Endodermal cell (in vitro differentiated cells): ENCODE data around the gene CCDC91. TPM values are rescaled to one million over a fixed set of nuclear protein-coding genes. Genes with fewer than 3 reads are reported as not detected.

Source experiments
- DNase-seq: peaks from one replicate; pipeline ENCODE4 v3.0.0-alpha.2; 2017
- H3K27ac ChIP-seq: 2 replicates; pipeline ENCODE4 v1.5.1; 2013; ENCODE audit warnings: mild to moderate bottlenecking, low read depth, low read length, moderate library complexity
- H3K27me3 ChIP-seq: 2 replicates; pipeline ENCODE4 v1.6.1; 2013; ENCODE audit warnings: mild to moderate bottlenecking, low read length, moderate library complexity; ENCODE audit not compliant: insufficient read depth, control insufficient read depth, poor library complexity, severe bottlenecking
- H3K36me3 ChIP-seq: 2 replicates; pipeline ENCODE4 v1.7.0; 2013; ENCODE audit warnings: mild to moderate bottlenecking, low read length, moderate library complexity; ENCODE audit not compliant: control insufficient read depth, insufficient read depth
- H3K4me1 ChIP-seq: one replicate; pipeline ENCODE4 v1.7.0; 2013; ENCODE audit warnings: low read length; ENCODE audit not compliant: control insufficient read depth, insufficient read depth
- H3K4me3 ChIP-seq: 2 replicates; pipeline ENCODE4 v1.5.1; 2013; ENCODE audit warnings: mild to moderate bottlenecking, low read length, moderate library complexity
- H3K9ac ChIP-seq: 2 replicates; pipeline ENCODE4 v1.6.1; 2013; ENCODE audit warnings: mild to moderate bottlenecking, low read length, moderate library complexity; ENCODE audit not compliant: poor library complexity, severe bottlenecking; ENCODE audit errors: extremely low read depth
- H3K9me3 ChIP-seq: 2 replicates; pipeline ENCODE4 v1.6.1; 2013; ENCODE audit warnings: mild to moderate bottlenecking, low read length, moderate library complexity; ENCODE audit not compliant: control insufficient read depth
- H3K27ac Mint-ChIP-seq: 2 replicates; pipeline ENCODE4 v1.8.0; 2020; ENCODE audit warnings: mixed read lengths
- H3K27me3 Mint-ChIP-seq: 2 replicates; pipeline ENCODE4 v1.8.0; 2021; ENCODE audit warnings: mild to moderate bottlenecking, mixed read lengths; ENCODE audit not compliant: insufficient read depth
- H3K36me3 Mint-ChIP-seq: 2 replicates; pipeline ENCODE4 v1.8.0; 2020; ENCODE audit warnings: low read depth, mixed read lengths
- H3K4me1 Mint-ChIP-seq: 2 replicates; pipeline ENCODE4 v1.8.0; 2020; ENCODE audit warnings: mixed read lengths
- H3K4me3 Mint-ChIP-seq: 2 replicates; pipeline ENCODE4 v1.8.0; 2020; ENCODE audit warnings: mild to moderate bottlenecking, moderate library complexity, mixed read lengths
- H3K9me3 Mint-ChIP-seq: 2 replicates; pipeline ENCODE4 v1.8.0; 2020; ENCODE audit warnings: mild to moderate bottlenecking, mixed read lengths
- CTCF ChIP-seq: fragments of 200-600 bp; sonication (generic); conservative IDR thresholded peaks from 2 replicates; pipeline ENCODE4 v1.5.0; 2021; ENCODE audit warnings: antibody characterized with exemption, mild to moderate bottlenecking
- WGBS, 2 experiments: methylation state at CpG; one replicate each; pipeline versions ENCODE4 v1.1.5 to v1.1.7; 2013; ENCODE audit warnings: missing lambda C conversion rate in 2 of 2, mixed read lengths in 1 of 2; ENCODE audit not compliant: insufficient coverage in 1 of 2, insufficient read length in 1 of 2; 5-methylcytosine and 5-hydroxymethylcytosine counted together
- total RNA-seq, 2 donors: library from RNA; stranded (reverse); fragmentation: NEBNext Ultra II Directional in 1 of 2; extraction: Animal tissue kit (Norgen Biotek cat#: 25700) in 1 of 2; gene quantifications; 2 replicates in 1 of 2; 3 replicates in 1 of 2; pipeline ENCODE4 v1.2.1, GENCODE V29; 2021

CCDC91 gene
- total RNA-seq, 2 donors from 2014 or later: 25.3 to 45.7 TPM

- H3K4me3 ChIP-seq: no peak overlapping the region
- Mint-ChIP-seq H3K36me3 (no peaks in the 10 kb centered on the region), H3K9me3 (no peaks in the 10 kb centered on the region), H3K4me3 (no peak overlapping the region), H3K27ac (peak overlapping the region; percentile 25), H3K4me1 (peaks cover 4% of the 10 kb centered on the region), H3K27me3 (no peaks in the 10 kb centered on the region)
- no peaks in the 10 kb centered on the region for H3K36me3 ChIP-seq
- no peak overlapping the region for H3K9ac ChIP-seq
- no peak for DNase-seq
- no peak for TF ChIP-seq CTCF
- no peak overlapping the region for H3K27ac ChIP-seq
- no peaks in the 10 kb centered on the region for H3K27me3 ChIP-seq
- H3K9me3 ChIP-seq: no peaks in the 10 kb centered on the region
- H3K4me1 ChIP-seq: no peaks in the 10 kb centered on the region
- 91% methylated on average over 2 of the region's 4 CpGs; no CpG with 5 or more reads in 1 of the 2 experiments for WGBS, 2 experiments
These were observed 360.8 kb downstream of the CCDC91 start for GRCh38 chr12:28550757-28551704.

DNA sequence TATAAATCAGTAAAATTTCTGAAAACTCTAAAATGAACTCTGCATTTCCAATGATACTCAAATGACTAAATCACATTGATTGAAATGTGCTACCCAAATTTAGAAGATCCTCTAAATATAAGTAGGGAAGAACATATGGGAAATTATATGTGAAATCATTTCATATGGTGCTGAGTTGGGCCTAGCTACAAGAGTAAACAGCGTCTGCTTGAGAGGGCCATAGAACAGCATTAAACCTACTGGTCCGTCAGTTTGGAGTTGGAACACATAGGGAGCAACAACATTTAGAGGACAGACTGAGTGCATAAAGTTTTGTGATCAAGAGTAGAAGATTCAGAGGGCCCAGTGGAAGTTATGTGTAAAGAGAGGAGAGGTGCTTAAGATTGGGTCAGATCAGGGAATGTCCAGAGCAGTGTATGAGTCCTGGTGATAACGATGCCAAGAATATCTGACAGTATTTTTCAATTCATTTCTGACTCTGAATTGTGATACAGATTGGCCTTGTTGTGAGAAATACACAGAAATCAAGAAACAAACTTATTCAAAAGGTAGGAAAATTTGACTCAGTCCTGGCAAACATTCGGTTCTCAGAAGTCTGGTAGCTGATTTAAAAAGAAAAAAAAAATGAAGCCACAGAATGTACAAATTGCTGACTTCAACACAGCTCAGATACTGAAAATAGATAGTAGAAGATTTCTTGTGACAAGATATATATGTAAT lies 362.2 kb downstream of the CCDC91 start:
- H3K9me3 Mint-ChIP-seq: no peaks in the 10 kb centered on the region
- Histone ChIP-seq H3K9me3 (no peaks in the 10 kb centered on the region), H3K4me1 (no peaks in the 10 kb centered on the region), H3K27ac (no peak overlapping the region), H3K36me3 (no peaks in the 10 kb centered on the region), H3K9ac (no peak overlapping the region), H3K27me3 (no peaks in the 10 kb centered on the region), H3K4me3 (no peak overlapping the region)
- 90 to 96% methylated on average over 3 to 4 of the region's 4 CpGs for WGBS, 2 experiments
- H3K27ac Mint-ChIP-seq: no peak overlapping the region
- H3K4me3 Mint-ChIP-seq: no peak overlapping the region
- DNase-seq: no peak
- H3K27me3 Mint-ChIP-seq: no peaks in the 10 kb centered on the region
- no peak for TF ChIP-seq CTCF
- H3K4me1 Mint-ChIP-seq: peaks cover 4% of the 10 kb centered on the region
- H3K36me3 Mint-ChIP-seq: no peaks in the 10 kb centered on the region

DNA sequence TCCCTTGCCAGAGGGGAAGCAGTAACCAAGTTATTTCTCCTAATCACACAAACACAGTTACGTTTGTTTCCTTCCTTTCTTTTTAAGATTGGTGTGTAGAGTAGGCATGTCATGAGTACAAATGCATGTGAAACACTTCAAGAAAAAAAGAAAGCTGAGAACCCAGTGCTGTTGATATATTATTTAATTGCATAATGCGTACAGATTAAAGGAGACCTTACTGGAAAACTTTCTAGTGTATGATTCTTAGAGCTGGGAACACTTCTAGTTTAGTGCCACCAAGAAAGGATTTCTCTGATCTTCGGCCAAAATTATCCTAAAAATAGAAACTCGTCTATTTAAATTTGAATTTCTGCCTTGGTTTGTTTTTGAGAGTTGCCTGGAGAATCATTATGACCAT lies 365.5 kb downstream of the CCDC91 start:
- Histone ChIP-seq H3K9ac (no peak overlapping the region), H3K4me3 (no peak overlapping the region), H3K27me3 (no peaks in the 10 kb centered on the region), H3K4me1 (no peaks in the 10 kb centered on the region), H3K9me3 (no peaks in the 10 kb centered on the region), H3K36me3 (no peaks in the 10 kb centered on the region), H3K27ac (no peak overlapping the region)
- Mint-ChIP-seq H3K27ac (no peak overlapping the region), H3K9me3 (no peaks in the 10 kb centered on the region), H3K36me3 (no peaks in the 10 kb centered on the region), H3K27me3 (no peaks in the 10 kb centered on the region), H3K4me1 (peaks cover 2% of the 10 kb centered on the region), H3K4me3 (no peak overlapping the region)
- no peak for DNase-seq
- no peak for TF ChIP-seq CTCF
- 93 to 96% methylated on average over 1 to 3 of the region's 4 CpGs for WGBS, 2 experiments
